Natural killer cell (primary cell): Measurements from ENCODE around the gene TRIM29. TPM values are rescaled to one million over a fixed set of nuclear protein-coding genes. Genes with fewer than 3 reads are reported as not detected.
A peak's percentile ranks its signal among the peaks of the same experiment; 100 is the strongest.

Experiments used
- ATAC-seq, 3 donors: fragments of 150-1000 bp in 2 of 3; fragments of 200-7000 bp in 1 of 3; cut with Tn5 transposase; 1 replicate in 1 of 3; 2 replicates in 2 of 3; pipeline ENCODE4 v1.10.0; 2021; ENCODE audit warnings: mild to moderate bottlenecking in 2 of 3, moderate library complexity in 2 of 3
- DNase-seq, 2 donors: peaks; one replicate each; pipeline versions ENCODE4 v3.0.0 to v3.0.0-alpha.2; 2013 to 2021; ENCODE audit warnings: mixed read lengths in 1 of 2
- H3K27ac ChIP-seq: one replicate; pipeline ENCODE4 v1.5.1; 2013; ENCODE audit warnings: mild to moderate bottlenecking, low read length
- H3K27me3 ChIP-seq: one replicate; pipeline ENCODE4 v1.6.1; 2013; ENCODE audit warnings: low read length; ENCODE audit not compliant: control insufficient read depth, insufficient read depth
- H3K36me3 ChIP-seq: one replicate; pipeline ENCODE4 v1.6.1; 2013; ENCODE audit warnings: low read length; ENCODE audit not compliant: control insufficient read depth, insufficient read depth
- H3K4me1 ChIP-seq: one replicate; pipeline ENCODE4 v1.6.1; 2013; ENCODE audit warnings: low read length; ENCODE audit not compliant: control insufficient read depth, insufficient read depth
- H3K4me3 ChIP-seq: one replicate; pipeline ENCODE4 v1.5.1; 2013; ENCODE audit warnings: low read length
- H3K9me3 ChIP-seq: one replicate; pipeline ENCODE4 v1.6.1; 2013; ENCODE audit warnings: low read length; ENCODE audit not compliant: control insufficient read depth, insufficient read depth
- H3K27ac Mint-ChIP-seq, 2 donors: one replicate each; pipeline ENCODE4 v1.8.0; 2022; ENCODE audit warnings: mild to moderate bottlenecking in 2 of 2, mixed read lengths in 2 of 2, moderate library complexity in 1 of 2
- H3K27me3 Mint-ChIP-seq, 2 donors: one replicate each; pipeline ENCODE4 v1.8.0; 2022; ENCODE audit warnings: low read depth in 2 of 2, mixed read lengths in 2 of 2
- H3K36me3 Mint-ChIP-seq: one replicate; pipeline ENCODE4 v1.8.0; 2022; ENCODE audit warnings: mixed read lengths
- H3K4me1 Mint-ChIP-seq, 2 donors: one replicate each; pipeline ENCODE4 v1.8.0; 2022; ENCODE audit warnings: mixed read lengths in 2 of 2
- H3K4me3 Mint-ChIP-seq: one replicate; pipeline ENCODE4 v1.8.0; 2022; ENCODE audit warnings: mild to moderate bottlenecking, moderate library complexity, mixed read lengths
- H3K9me3 Mint-ChIP-seq, 2 donors: one replicate each; pipeline ENCODE4 v1.8.0; 2022; ENCODE audit warnings: mixed read lengths in 2 of 2
- CTCF ChIP-seq: fragments of 200-600 bp; IDR thresholded peaks from one replicate; pipeline ENCODE4 v1.8.0; 2022; ENCODE audit warnings: antibody characterized with exemption
- WGBS: methylation state at CpG from one replicate; pipeline ENCODE4 v1.1.7; 2013; ENCODE audit warnings: missing lambda C conversion rate; ENCODE audit not compliant: insufficient coverage; 5-methylcytosine and 5-hydroxymethylcytosine counted together
- intact Hi-C: fragments of 100-400 bp; cut with micrococcal nuclease; formaldehyde crosslinking; loops from one replicate; pipeline ENCODE4 v1.14.2; 2022
- total RNA-seq, 4 donors: library from RNA; stranded (reverse); fragments of 120-200 nt in 1 of 4; gene quantifications; one replicate each; pipeline versions ENCODE4 v1.2.3 to v1.2.4, GENCODE V29; 2013 to 2022

Gene TRIM29
- total RNA-seq, 3 donors from 2014 or later (not counting 1 experiment from before 2014, with no cell fraction given) = not detected

- H3K27me3 ChIP-seq = no peaks in the 10 kb centered on the region
- no peaks in the 10 kb centered on the region for H3K36me3 ChIP-seq
- Mint-ChIP-seq H3K36me3 (no peaks in the 10 kb centered on the region), H3K27ac (no peak overlapping the region), H3K9me3 (no peaks in the 10 kb centered on the region), H3K4me1 (no peaks in the 10 kb centered on the region), H3K27me3 (no peaks in the 10 kb centered on the region), H3K4me3 (no peak overlapping the region)
- ATAC-seq (no peak), DNase-seq (peak in 1 of 2 donors; percentile 12)
- H3K4me3 ChIP-seq = no peak overlapping the region
- no peak for TF ChIP-seq CTCF
- H3K4me1 ChIP-seq = no peaks in the 10 kb centered on the region
- no peak overlapping the region for H3K27ac ChIP-seq
- WGBS = 93% methylated on average over 24 of the region's 24 CpGs
- intact Hi-C loops = no loop called here
- H3K9me3 ChIP-seq = no peaks in the 10 kb centered on the region
These were observed 714 bp downstream of the TRIM29 start for GRCh38 chr11:120137187-120137610.

- Mint-ChIP-seq H3K9me3 (no peaks in the 10 kb centered on the region), H3K4me1 (no peaks in the 10 kb centered on the region), H3K27ac (no peak overlapping the region), H3K36me3 (no peaks in the 10 kb centered on the region), H3K27me3 (no peaks in the 10 kb centered on the region), H3K4me3 (no peak overlapping the region)
- no peaks in the 10 kb centered on the region for H3K9me3 ChIP-seq
- no peak for TF ChIP-seq CTCF
- 73% methylated on average over 4 of the region's 7 CpGs for WGBS
- no peaks in the 10 kb centered on the region for H3K36me3 ChIP-seq
- ATAC-seq (no peak), DNase-seq (no peak)
- no peaks in the 10 kb centered on the region for H3K27me3 ChIP-seq
- H3K27ac ChIP-seq = no peak overlapping the region
- H3K4me1 ChIP-seq = no peaks in the 10 kb centered on the region
- H3K4me3 ChIP-seq = no peak overlapping the region
- intact Hi-C loops = no loop called here
These were observed 1.6 kb downstream of the TRIM29 start for GRCh38 chr11:120136356-120136755.

- Mint-ChIP-seq H3K4me1 (no peaks in the 10 kb centered on the region), H3K36me3 (no peaks in the 10 kb centered on the region), H3K9me3 (no peaks in the 10 kb centered on the region), H3K27me3 (peaks cover 0 to 1% of the 10 kb centered on the region in 2 donors), H3K4me3 (no peak overlapping the region), H3K27ac (no peak overlapping the region)
- Histone ChIP-seq H3K9me3 (no peaks in the 10 kb centered on the region), H3K4me1 (no peaks in the 10 kb centered on the region), H3K4me3 (no peak overlapping the region), H3K27me3 (no peaks in the 10 kb centered on the region), H3K36me3 (no peaks in the 10 kb centered on the region), H3K27ac (no peak overlapping the region)
- intact Hi-C loops = no loop called here
- ATAC-seq = no peak
- WGBS = 92% methylated on average over 1 of the region's 2 CpGs
- no peak for TF ChIP-seq CTCF
- DNase-seq = no peak
These were observed 2.1 kb downstream of the TRIM29 start for GRCh38 chr11:120135838-120136237.

- intact Hi-C loops = no loop called here
These were observed 3.0 kb downstream of the TRIM29 start for GRCh38 chr11:120134931-120135228.

More at GRCh38 chr11:120134931-120135228, 3.0 kb downstream of the TRIM29 start:
- no peak overlapping the region for H3K4me3 Mint-ChIP-seq
- WGBS = 95% methylated on average over 5 of the region's 5 CpGs
- TF ChIP-seq CTCF = no peak
- no peak overlapping the region for H3K4me3 ChIP-seq
- no peaks in the 10 kb centered on the region for H3K36me3 ChIP-seq
- no peaks in the 10 kb centered on the region for H3K36me3 Mint-ChIP-seq
- no peaks in the 10 kb centered on the region for H3K9me3 ChIP-seq
- H3K27me3 Mint-ChIP-seq = peaks cover 0 to 3% of the 10 kb centered on the region in 2 donors
- no peaks in the 10 kb centered on the region for H3K9me3 Mint-ChIP-seq
- ATAC-seq (no peak), DNase-seq (peak in 1 of 2 donors; percentile 8)
- H3K27ac ChIP-seq = no peak overlapping the region
- H3K4me1 ChIP-seq = no peaks in the 10 kb centered on the region
- no peak overlapping the region for H3K27ac Mint-ChIP-seq
- H3K4me1 Mint-ChIP-seq = no peaks in the 10 kb centered on the region
- no peaks in the 10 kb centered on the region for H3K27me3 ChIP-seq
